ENCODE data around the gene STX10. TPM values are rescaled to one million over a fixed set of nuclear protein-coding genes. Genes with fewer than 3 reads are reported as not detected.

Gene STX10
- total RNA-seq, 1 donor from 2014 or later: 75.3 TPM

DNA sequence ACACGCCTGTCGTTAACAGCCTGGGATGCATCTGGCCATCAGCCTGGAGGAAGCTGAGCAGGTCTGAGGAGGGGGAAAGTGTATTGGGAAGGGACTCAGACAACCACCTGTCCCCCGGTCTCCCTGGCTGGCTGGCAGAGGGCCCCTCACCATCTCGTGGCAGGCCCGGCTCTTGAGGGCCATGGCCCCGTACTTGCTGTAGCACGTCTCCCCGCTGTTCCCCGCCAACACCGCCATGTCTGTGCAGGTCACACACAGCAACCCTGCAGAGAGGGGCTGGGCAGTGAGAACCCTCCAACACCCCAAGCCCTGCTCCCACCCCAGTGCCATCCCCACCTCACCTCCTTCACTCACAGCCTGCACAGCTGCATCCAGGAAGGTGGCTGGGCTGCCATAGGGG is 37.6 kb downstream of the STX10 start:
- FAIRE-seq (no peak), DNase-seq (ENCODE audit: low read depth) (no peak)
- Histone ChIP-seq H3K36me3 (ENCODE audit: control insufficient read depth, insufficient read depth, low read length) (peaks cover 14% of the 10 kb centered on the region), H3K27me3 (ENCODE audit: control insufficient read depth, insufficient read depth, low read length) (no peaks in the 10 kb centered on the region), H3K4me3 (ENCODE audit: low read depth, low read length) (no peak overlapping the region)
- TF ChIP-seq, protein P1, sequence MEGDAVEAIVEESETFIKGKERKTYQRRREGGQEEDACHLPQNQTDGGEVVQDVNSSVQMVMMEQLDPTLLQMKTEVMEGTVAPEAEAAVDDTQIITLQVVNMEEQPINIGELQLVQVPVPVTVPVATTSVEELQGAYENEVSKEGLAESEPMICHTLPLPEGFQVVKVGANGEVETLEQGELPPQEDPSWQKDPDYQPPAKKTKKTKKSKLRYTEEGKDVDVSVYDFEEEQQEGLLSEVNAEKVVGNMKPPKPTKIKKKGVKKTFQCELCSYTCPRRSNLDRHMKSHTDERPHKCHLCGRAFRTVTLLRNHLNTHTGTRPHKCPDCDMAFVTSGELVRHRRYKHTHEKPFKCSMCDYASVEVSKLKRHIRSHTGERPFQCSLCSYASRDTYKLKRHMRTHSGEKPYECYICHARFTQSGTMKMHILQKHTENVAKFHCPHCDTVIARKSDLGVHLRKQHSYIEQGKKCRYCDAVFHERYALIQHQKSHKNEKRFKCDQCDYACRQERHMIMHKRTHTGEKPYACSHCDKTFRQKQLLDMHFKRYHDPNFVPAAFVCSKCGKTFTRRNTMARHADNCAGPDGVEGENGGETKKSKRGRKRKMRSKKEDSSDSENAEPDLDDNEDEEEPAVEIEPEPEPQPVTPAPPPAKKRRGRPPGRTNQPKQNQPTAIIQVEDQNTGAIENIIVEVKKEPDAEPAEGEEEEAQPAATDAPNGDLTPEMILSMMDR (IDR thresholded peaks at IDR 0.05; ENCODE audit: insufficient read depth, low read length, severe bottlenecking): no peak

DNA sequence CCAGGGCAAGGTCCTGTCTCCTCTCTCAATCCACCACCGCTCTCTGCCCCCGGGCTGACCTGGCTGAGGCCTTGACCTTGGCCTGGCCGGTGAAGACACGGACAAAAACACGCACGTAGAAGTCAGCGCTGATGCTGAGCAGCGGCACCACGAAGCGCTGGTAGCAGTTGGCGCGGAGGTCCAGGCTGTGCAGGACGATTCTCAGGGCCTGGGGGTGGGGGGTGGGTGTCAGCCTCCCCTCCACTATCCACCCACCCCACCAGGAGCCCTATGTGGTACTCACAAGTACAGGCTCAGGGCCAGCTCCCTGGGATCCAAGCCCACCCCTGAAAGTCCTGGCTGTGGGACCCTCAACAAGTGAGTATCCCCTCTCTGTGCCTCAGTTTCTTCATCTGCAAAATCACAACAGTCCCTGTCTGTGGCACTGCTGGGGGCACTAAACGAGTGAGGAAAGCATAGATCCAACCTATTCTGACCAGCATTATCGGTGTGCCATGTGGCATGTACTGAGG is 40.0 kb downstream of the STX10 start:
- Histone ChIP-seq H3K27me3 (ENCODE audit: control insufficient read depth, insufficient read depth, low read length) (no peaks in the 10 kb centered on the region), H3K4me3 (ENCODE audit: low read depth, low read length) (no peak overlapping the region), H3K36me3 (ENCODE audit: control insufficient read depth, insufficient read depth, low read length) (peaks cover 17% of the 10 kb centered on the region)
- DNase-seq (ENCODE audit: low read depth): no peak
- FAIRE-seq: no peak
- TF ChIP-seq, protein P1 (IDR thresholded peaks at IDR 0.05; ENCODE audit: insufficient read depth, low read length, severe bottlenecking): no peak

DNA sequence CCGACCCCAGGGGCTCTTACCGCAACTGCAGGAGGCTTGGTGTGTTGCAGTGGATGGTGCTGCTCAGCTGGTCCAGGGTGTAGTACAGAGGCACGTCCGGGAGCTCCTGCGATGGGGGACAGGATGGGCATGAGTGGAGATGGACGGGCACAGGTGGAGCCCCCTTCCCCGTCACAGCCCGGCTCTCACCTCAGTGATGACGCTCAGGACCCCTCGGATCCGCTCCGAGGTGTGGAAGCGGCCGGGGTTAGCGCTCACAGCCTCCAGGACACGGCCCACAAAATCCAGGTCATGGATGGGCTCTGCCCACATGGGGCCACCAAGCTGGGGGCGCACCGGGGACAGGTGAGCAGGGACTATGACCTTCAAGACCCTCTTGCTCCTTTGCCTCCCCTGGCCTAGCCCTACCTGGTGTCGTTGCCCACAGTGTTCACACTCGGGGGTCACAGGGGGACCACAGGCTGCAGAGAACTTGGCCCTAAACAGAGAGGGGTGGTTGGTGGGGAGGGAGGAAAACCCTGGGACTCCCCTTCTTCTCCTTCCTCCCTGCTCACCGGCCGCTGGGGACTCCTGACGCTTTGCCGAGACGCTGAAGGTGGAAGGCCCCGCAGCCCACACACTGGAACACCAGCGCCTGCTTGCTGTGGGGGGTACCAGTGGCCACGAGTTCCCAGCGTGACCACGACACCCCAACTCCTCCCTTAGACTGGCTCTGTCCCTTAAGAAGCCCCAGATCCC is 40.6 kb downstream of the STX10 start:
- Histone ChIP-seq H3K4me3 (ENCODE audit: low read depth, low read length) (no peak overlapping the region), H3K36me3 (ENCODE audit: control insufficient read depth, insufficient read depth, low read length) (peaks cover 18% of the 10 kb centered on the region), H3K27me3 (ENCODE audit: control insufficient read depth, insufficient read depth, low read length) (no peaks in the 10 kb centered on the region)
- FAIRE-seq (no peak), DNase-seq (ENCODE audit: low read depth) (no peak)
- TF ChIP-seq, protein P1 (IDR thresholded peaks at IDR 0.05; ENCODE audit: insufficient read depth, low read length, severe bottlenecking): no peak

DNA sequence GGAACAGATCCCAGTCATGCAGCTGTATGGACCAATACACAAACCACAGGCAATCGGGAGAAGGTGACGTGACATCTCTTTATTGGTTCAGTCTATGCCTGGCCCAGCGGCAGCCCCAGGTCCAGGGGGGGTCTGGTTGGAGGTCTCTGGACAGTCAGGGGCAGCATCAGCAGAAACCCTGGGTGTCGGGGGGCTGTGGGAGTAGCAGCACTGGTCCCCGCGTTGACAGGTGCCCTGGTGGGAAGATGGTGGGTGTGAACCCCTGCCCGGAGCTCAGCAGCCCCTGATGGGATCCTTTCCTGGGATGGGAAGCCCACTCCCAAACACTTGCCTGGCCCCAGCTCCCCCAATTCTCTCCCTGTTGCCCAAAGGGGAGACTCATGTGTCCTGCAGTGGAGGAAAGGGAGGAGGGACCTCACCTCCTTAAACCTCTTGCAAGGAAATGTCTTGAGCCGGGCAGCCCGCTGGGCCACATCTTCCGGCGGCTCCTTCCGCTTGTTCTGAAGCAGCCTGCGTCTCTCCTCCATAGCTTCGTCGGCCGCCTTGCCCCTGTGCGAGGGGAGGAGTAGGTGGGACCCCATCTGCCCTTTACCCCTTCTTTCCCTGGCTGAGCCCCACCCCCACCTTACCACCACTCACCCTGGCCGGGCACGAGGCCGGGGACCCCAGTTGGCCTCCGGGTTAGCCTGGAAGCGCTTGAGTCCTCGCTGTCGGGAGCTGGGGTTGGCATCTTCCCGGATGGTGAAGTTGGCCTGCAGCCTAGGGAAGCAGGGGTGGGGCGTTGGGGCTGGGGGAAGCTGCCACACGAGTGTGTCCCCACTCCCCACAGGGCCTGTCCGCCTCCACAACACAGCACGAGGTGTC is 45.1 kb downstream of the STX10 start:
- peaks cover 14% of the 10 kb centered on the region for H3K36me3 ChIP-seq (ENCODE audit: control insufficient read depth, insufficient read depth, low read length)
- H3K27me3 ChIP-seq (ENCODE audit: control insufficient read depth, insufficient read depth, low read length): no peaks in the 10 kb centered on the region
- TF ChIP-seq, protein P1 (IDR thresholded peaks at IDR 0.05; ENCODE audit: insufficient read depth, low read length, severe bottlenecking): no peak
- H3K4me3 ChIP-seq (ENCODE audit: low read depth, low read length): no peak overlapping the region
- FAIRE-seq (no peak), DNase-seq (ENCODE audit: low read depth) (no peak)

DNA sequence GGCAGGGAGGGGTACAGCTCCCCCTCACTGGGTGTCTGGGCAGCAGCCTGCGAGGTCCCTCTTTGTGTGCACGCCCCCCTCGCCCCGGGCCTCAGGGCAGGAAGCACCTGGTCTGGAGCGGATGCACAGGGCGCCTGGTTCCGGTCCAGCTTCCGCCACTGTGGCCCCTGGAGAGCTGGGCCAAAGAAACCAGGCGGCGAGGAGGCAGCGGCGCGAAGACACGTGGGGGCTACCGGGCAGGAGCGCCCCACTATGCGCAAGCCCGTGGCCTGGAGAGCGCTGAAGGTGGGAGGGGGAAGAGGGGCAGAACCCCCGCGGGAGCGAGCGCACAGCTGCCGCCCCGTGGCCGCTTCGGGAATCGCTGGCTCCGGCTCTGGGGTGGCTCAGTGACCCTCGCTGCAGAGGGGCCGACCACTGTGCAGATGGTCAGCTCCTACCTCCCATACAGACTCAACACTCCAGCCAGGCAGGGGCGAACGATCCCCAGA is 45.8 kb downstream of the STX10 start:
- no peak for DNase-seq (ENCODE audit: low read depth)
- peaks cover 9% of the 10 kb centered on the region for H3K36me3 ChIP-seq (ENCODE audit: control insufficient read depth, insufficient read depth, low read length)
- TF ChIP-seq, protein P1 (IDR thresholded peaks at IDR 0.05; ENCODE audit: insufficient read depth, low read length, severe bottlenecking): peak; percentile 79
- H3K4me3 ChIP-seq (ENCODE audit: low read depth, low read length): no peak overlapping the region
- H3K27me3 ChIP-seq (ENCODE audit: control insufficient read depth, insufficient read depth, low read length): no peaks in the 10 kb centered on the region
- FAIRE-seq: no peak

Data from bronchial epithelial cell (primary cell).